Nephron progenitor cell (in vitro differentiated cells): ENCODE data around the gene ZC3H7B.
A peak's percentile ranks its signal among the peaks of the same experiment; 100 is the strongest.
"Not testable (repeated sequence)": the region's sequence is repeated elsewhere in the genome, so short reads cannot be mapped to it uniquely, and the experiment has no call there.

Experiments
- DNase-seq: peaks from one replicate; pipeline ENCODE4 v3.0.0; 2021
- H3K27ac Mint-ChIP-seq: 2 replicates; pipeline ENCODE4 v1.8.0; 2021; ENCODE audit warnings: mild to moderate bottlenecking, moderate library complexity, mixed read lengths
- H3K27me3 Mint-ChIP-seq: 2 replicates; pipeline ENCODE4 v1.8.0; 2021; ENCODE audit warnings: mild to moderate bottlenecking, low read depth, mixed read lengths; ENCODE audit not compliant: poor library complexity
- H3K36me3 Mint-ChIP-seq: 2 replicates; pipeline ENCODE4 v1.8.0; 2021; ENCODE audit warnings: low read depth, mixed read lengths
- H3K4me1 Mint-ChIP-seq: 2 replicates; pipeline ENCODE4 v1.8.0; 2021; ENCODE audit warnings: mixed read lengths
- H3K4me3 Mint-ChIP-seq: 2 replicates; pipeline ENCODE4 v1.8.0; 2021; ENCODE audit warnings: mild to moderate bottlenecking, moderate library complexity, mixed read lengths
- H3K9me3 Mint-ChIP-seq: 2 replicates; pipeline ENCODE4 v1.8.0; 2021; ENCODE audit warnings: mild to moderate bottlenecking, moderate library complexity, mixed read lengths
- TF ChIP-seq, protein P1 (sequence below): fragments of 200-600 bp; sonication (generic); IDR thresholded peaks from 2 replicates; pipeline ENCODE4 v1.5.0; 2021; ENCODE audit warnings: antibody characterized with exemption

ZC3H7B gene

DNA sequence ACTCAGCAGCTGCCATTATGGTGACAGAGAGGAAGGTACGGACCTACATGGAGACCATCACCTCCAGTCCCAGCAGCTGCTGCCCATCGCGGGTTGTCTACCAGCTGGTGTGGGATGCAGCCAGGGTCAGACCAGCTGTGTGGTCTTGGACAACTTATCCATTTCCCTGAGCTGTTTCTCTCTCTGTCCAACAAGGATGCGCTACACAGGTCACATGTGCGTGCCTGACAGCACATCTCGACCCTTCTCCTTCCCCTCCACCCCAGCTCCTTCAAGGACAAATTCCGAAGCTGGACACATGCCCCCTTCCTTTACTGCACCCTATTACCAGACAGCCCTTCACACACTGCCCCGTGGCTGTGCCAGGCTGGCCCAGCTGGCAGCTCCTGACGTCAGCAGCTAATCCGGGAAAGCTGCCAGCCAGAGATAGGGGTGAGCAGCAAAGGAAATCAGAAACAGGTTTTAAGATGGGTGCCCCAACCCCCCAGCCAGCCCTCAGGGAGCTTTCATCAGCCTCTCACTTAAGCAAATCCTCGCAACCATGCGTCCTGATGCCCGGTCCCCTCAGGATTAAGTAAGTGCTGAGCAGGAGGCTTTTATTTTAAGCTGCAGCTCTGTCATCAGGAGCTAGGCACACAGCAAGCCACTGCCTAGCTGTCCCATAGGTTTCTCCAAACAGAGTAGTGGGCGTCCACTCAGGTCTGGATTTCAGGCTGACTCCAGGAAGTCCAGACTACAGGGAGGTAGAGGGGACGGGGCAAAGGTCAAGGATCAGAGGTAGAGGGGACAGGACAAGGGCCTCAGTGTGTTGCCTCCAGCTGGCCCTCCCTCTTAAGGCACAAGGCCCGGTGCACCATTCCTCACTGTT lies 100.7 kb downstream of the ZC3H7B start:
- peaks cover 36% of the 10 kb centered on the region for H3K4me1 Mint-ChIP-seq
- H3K9me3 Mint-ChIP-seq = no peaks in the 10 kb centered on the region
- TF ChIP-seq, protein P1, sequence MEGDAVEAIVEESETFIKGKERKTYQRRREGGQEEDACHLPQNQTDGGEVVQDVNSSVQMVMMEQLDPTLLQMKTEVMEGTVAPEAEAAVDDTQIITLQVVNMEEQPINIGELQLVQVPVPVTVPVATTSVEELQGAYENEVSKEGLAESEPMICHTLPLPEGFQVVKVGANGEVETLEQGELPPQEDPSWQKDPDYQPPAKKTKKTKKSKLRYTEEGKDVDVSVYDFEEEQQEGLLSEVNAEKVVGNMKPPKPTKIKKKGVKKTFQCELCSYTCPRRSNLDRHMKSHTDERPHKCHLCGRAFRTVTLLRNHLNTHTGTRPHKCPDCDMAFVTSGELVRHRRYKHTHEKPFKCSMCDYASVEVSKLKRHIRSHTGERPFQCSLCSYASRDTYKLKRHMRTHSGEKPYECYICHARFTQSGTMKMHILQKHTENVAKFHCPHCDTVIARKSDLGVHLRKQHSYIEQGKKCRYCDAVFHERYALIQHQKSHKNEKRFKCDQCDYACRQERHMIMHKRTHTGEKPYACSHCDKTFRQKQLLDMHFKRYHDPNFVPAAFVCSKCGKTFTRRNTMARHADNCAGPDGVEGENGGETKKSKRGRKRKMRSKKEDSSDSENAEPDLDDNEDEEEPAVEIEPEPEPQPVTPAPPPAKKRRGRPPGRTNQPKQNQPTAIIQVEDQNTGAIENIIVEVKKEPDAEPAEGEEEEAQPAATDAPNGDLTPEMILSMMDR = no peak
- no peak overlapping the region for H3K4me3 Mint-ChIP-seq
- no peaks in the 10 kb centered on the region for H3K27me3 Mint-ChIP-seq
- no peak for DNase-seq
- peaks cover 23% of the 10 kb centered on the region for H3K36me3 Mint-ChIP-seq
- no peak overlapping the region for H3K27ac Mint-ChIP-seq

DNA sequence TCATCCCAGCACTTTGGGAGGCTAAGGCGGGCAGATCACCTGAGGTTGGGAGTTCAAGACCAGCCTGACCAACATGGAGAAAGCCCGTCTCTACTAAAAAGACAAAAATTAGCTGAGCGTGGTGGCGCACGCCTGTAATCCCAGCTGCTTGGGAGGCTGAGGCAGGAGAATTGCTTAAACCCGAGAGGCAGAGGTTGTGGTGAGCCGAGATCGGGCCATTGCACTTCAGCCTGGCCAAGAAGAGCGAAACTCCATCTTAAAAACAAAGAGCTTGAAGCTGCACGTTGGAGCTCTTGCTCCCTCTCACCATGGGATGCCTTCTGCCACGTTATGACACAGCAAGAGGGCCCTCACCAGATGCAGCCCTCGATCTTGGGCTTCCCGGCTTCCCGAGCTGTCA lies 101.5 kb downstream of the ZC3H7B start:
- H3K27ac Mint-ChIP-seq, H3K27me3 Mint-ChIP-seq, H3K4me3 Mint-ChIP-seq, DNase-seq, H3K9me3 Mint-ChIP-seq: not testable (repeated sequence)
- H3K36me3 Mint-ChIP-seq = peaks cover 17% of the 10 kb centered on the region
- peaks cover 31% of the 10 kb centered on the region for H3K4me1 Mint-ChIP-seq

DNA sequence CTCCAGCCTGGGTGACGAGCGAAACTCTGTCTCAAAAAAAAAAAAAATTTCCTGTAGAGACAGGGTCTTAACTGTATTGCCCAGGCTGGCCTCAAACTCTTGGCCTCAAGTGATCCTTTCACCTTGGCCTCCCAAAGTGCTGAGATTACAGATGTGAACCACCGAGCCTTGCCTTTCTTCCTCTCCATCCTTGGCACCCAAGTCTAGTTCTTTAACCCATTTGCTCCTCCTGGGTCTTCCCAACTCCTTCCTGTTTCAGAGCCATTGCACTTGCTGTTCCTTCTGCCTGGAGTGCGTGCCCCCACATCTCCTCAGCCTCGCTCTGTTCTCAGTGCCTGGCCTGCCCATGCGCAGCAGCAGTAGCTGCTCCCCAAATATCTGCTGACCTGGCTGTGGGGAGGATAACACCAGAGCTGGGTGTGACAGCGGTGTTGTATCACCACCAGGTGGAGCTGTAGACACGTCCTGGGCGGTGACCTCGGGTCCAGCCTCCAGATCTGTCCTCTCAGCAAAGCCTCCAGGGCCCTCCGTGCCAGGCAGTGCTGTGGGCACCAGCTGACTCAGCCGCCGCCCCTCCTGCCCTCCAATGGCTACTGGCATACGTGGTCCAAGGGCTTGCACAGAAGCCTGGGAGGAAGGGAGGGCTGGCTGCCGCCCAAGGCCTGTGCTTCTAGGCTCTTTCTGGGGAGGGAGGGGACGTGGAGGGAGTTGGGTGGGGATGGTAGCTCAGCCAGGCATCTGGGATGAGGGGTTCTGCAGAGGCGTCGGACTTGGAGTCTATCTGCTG lies 102.4 kb downstream of the ZC3H7B start:
- H3K4me1 Mint-ChIP-seq = peaks cover 24% of the 10 kb centered on the region
- H3K36me3 Mint-ChIP-seq = peaks cover 9% of the 10 kb centered on the region
- H3K27me3 Mint-ChIP-seq = no peaks in the 10 kb centered on the region
- DNase-seq = peak; percentile 82
- no peaks in the 10 kb centered on the region for H3K9me3 Mint-ChIP-seq
- TF ChIP-seq, protein P1 = peak; percentile 94
- H3K27ac Mint-ChIP-seq = peak overlapping the region; percentile 21
- H3K4me3 Mint-ChIP-seq = no peak overlapping the region

DNA sequence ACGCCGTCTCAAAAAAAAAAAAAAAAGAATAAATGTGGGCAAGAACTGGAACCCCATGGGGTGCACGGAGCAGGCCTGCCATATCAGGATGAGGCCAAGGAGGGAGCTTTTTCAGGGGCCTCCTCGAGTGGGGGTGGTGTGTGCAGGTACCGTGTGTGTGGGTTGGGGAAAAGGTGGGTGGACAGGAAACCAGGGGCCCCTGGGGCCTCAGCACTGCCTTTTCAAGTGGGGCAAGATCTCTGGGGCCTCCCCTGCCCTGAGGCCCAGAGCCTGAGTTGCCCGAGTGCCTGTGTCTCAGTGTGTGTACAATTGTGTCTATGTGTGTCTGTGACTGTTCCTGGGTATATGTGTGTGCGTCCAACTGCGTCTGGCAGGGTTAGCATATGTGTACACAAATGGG lies 104.3 kb downstream of the ZC3H7B start:
- TF ChIP-seq, protein P1 = no peak
- Mint-ChIP-seq H3K4me1 (peaks cover 17% of the 10 kb centered on the region), H3K36me3 (no peaks in the 10 kb centered on the region), H3K9me3 (no peaks in the 10 kb centered on the region), H3K27ac (no peak overlapping the region), H3K4me3 (no peak overlapping the region), H3K27me3 (no peaks in the 10 kb centered on the region)
- DNase-seq = no peak

DNA sequence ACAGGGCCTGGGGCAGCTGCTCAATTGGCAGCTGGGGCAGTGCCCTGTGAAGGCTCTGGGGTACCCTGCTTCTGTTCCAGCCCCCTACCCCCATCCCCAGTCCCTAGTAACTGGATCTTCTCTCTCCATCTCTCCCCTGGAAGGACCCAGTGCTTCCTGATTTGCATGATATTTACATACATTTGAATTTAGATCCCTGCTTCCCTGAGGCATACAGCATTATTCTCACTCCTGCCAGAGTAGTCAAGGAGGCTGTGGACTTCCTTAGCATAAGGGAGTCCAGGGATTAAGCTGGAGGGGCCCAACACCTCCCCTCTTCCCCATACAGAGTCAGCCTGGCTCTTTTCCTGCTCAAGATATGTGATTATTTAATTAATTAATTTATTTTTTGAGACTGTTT lies 105.1 kb downstream of the ZC3H7B start:
- TF ChIP-seq, protein P1 = no peak
- Mint-ChIP-seq H3K9me3 (no peaks in the 10 kb centered on the region), H3K36me3 (no peaks in the 10 kb centered on the region), H3K27ac (no peak overlapping the region), H3K4me3 (no peak overlapping the region), H3K4me1 (peaks cover 24% of the 10 kb centered on the region), H3K27me3 (no peaks in the 10 kb centered on the region)
- DNase-seq = no peak

DNA sequence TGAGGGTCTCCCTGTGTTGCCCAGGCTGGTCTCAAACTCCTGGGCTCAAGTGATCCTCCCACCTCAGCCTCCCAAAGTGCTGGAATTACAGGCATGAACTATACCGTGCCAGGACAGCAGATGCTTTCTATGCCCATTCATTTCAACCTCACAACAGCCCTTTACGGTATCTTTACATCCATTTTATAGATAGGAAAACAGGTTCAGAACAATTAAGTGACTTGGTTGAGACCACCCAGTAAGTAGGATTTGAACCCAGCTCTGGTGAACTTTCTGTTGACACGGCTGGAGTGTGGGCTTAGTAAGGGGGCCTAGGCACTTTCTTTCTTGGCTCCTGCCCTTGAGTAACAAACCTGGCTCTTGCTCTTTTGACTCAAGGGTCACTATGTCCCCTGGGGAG lies 106.1 kb downstream of the ZC3H7B start:
- H3K36me3 Mint-ChIP-seq = no peaks in the 10 kb centered on the region
- no peaks in the 10 kb centered on the region for H3K27me3 Mint-ChIP-seq
- H3K4me3 Mint-ChIP-seq = no peak overlapping the region
- H3K27ac Mint-ChIP-seq = peak overlapping the region; percentile 54
- H3K9me3 Mint-ChIP-seq = no peaks in the 10 kb centered on the region
- H3K4me1 Mint-ChIP-seq = peaks cover 24% of the 10 kb centered on the region
- DNase-seq = no peak
- TF ChIP-seq, protein P1 = no peak
